Kidney (tissue), 14 donors: ENCODE results near the gene NDUFS6. TPM values are rescaled to one million over a fixed set of nuclear protein-coding genes. Genes with fewer than 3 reads are reported as not detected.

Experiments used
- DNase-seq, 5 donors: peaks; one replicate each; pipeline ENCODE4 v3.0.0-alpha.2; 2013 to 2020
- FAIRE-seq: peaks from 2 replicates; lab custom pipeline; 2012; peaks lifted over from hg19 to GRCh38; lab: Jason Lieb, UNC
- H3K27ac ChIP-seq, 2 donors: one replicate each; pipeline ENCODE4 v1.7.0; 2013; ENCODE audit warnings: low read depth in 2 of 2, low read length in 2 of 2, inconsistent platforms in 1 of 2
- H3K27me3 ChIP-seq: one replicate; pipeline ENCODE4 v1.7.1; 2013; ENCODE audit warnings: low read length, inconsistent platforms; ENCODE audit not compliant: control insufficient read depth, insufficient read depth
- H3K36me3 ChIP-seq, 3 donors: one replicate each; pipeline versions ENCODE4 v1.7.0 to v1.7.1; 2013; ENCODE audit warnings: low read length in 3 of 3, control low read depth in 1 of 3, inconsistent platforms in 1 of 3; ENCODE audit not compliant: insufficient read depth in 3 of 3, control insufficient read depth in 2 of 3
- H3K4me1 ChIP-seq, 3 donors: one replicate each; pipeline versions ENCODE4 v1.7.0 to v1.7.1; 2013; ENCODE audit warnings: low read length in 3 of 3, inconsistent platforms in 1 of 3, low read depth in 1 of 3; ENCODE audit not compliant: control insufficient read depth in 2 of 3, insufficient read depth in 2 of 3
- H3K4me3 ChIP-seq, 3 donors: one replicate each; pipeline versions ENCODE4 v1.7.0 to v1.8.1; 2013; ENCODE audit warnings: low read length in 3 of 3, control low read depth in 1 of 3, inconsistent platforms in 1 of 3
- H3K9ac ChIP-seq, 3 donors: one replicate each; pipeline versions ENCODE4 v1.7.0 to v1.7.1; 2013; ENCODE audit warnings: low read length in 3 of 3, control low read depth in 1 of 3, inconsistent platforms in 1 of 3
- H3K9me3 ChIP-seq, 3 donors: one replicate each; pipeline versions ENCODE4 v1.7.0 to v1.7.1; 2013; ENCODE audit warnings: low read length in 3 of 3, control low read depth in 1 of 3, inconsistent platforms in 1 of 3; ENCODE audit not compliant: control insufficient read depth in 2 of 3, insufficient read depth in 1 of 3
- CTCF ChIP-seq: IDR thresholded peaks from 3 replicates; pipeline ENCODE4 v1.5.1; 2012; ENCODE audit warnings: mild to moderate bottlenecking, moderate library complexity, borderline replicate concordance; ENCODE audit not compliant: insufficient read depth; ENCODE audit errors: extremely low read depth
- intact Hi-C: fragments of 100-400 bp; cut with DNase I; formaldehyde crosslinking; loops from one replicate; pipeline ENCODE4 v1.11.1; 2022
- polyA plus RNA-seq: library from polyadenylated mRNA; stranded (reverse); fragments of 350-450 nt; fragmentation: Illumina TruSeq; extraction: RNeasy Lipid Tissue Mini Kit (QIAGEN cat#74804); gene quantifications from one replicate; pipeline ENCODE4 v1.2.3, GENCODE V29; 2014; ENCODE audit warnings: low read depth, low replicate concordance; ENCODE audit not compliant: insufficient read depth
- total RNA-seq: library from RNA; stranded (reverse); fragmentation: NEBNext Ultra II Directional; extraction: Animal tissue kit (Norgen Biotek cat#: 25700); gene quantifications from one replicate; pipeline ENCODE4 v1.2.1, GENCODE V29; 2021
- donor health status: control.
- donor health status: control.
- donor health status: control.
- donor health status: control.
- donor health status: control.
- donor health status: DM: yes; HTN: yes; CAD: no.
- donor health status: Normal renal cell carcinoma (clear cell type).

The NDUFS6 gene
- total and polyA plus RNA-seq, 2 donors from 2014 or later: 31.1 to 164 TPM

GRCh38 chr5:1800472-1801221 lies 560 bp upstream of the NDUFS6 start:
- H3K4me3 ChIP-seq: peak overlapping the region; percentile 68 to 93 (median 79)
- H3K9ac ChIP-seq: peak overlapping the region; percentile 37 to 84 (median 72)
- peaks cover 16 to 36% (median 17%) of the 10 kb centered on the region in 3 donors for H3K36me3 ChIP-seq
- no peaks in the 10 kb centered on the region for H3K27me3 ChIP-seq
- intact Hi-C loops: no loop called here
- no peak for TF ChIP-seq CTCF
- peak overlapping the region; percentile 76 to 82 for H3K27ac ChIP-seq
- FAIRE-seq: no peak
- peaks cover 0 to 11% (median 6%) of the 10 kb centered on the region in 3 donors for H3K4me1 ChIP-seq
- DNase-seq: peak in 2 of 5 donors; percentile 20 to 66
- no peaks in the 10 kb centered on the region for H3K9me3 ChIP-seq

- H3K4me1 ChIP-seq: peaks cover 0 to 11% (median 6%) of the 10 kb centered on the region in 3 donors
- H3K36me3 ChIP-seq: peaks cover 14 to 42% (median 27%) of the 10 kb centered on the region in 3 donors
- FAIRE-seq: no peak
- TF ChIP-seq CTCF: no peak
- intact Hi-C loops: no loop called here
- H3K4me3 ChIP-seq: peak overlapping the region; percentile 68 to 93 (median 79)
- DNase-seq: peak in 1 of 5 donors; percentile 52
- H3K27me3 ChIP-seq: no peaks in the 10 kb centered on the region
- H3K27ac ChIP-seq: peak overlapping the region in 1 of 2 donors; percentile 60
- peak overlapping the region; percentile 53 to 84 (median 64) for H3K9ac ChIP-seq
- H3K9me3 ChIP-seq: no peaks in the 10 kb centered on the region
These were observed 724 bp downstream of the NDUFS6 start for GRCh38 chr5:1801967-1802295.

- DNase-seq (no peak), FAIRE-seq (no peak)
- TF ChIP-seq CTCF: no peak
- no peak overlapping the region for H3K4me3 ChIP-seq
- H3K9ac ChIP-seq: no peak overlapping the region
- no peaks in the 10 kb centered on the region for H3K9me3 ChIP-seq
- H3K4me1 ChIP-seq: peaks cover 0 to 13% (median 6%) of the 10 kb centered on the region in 3 donors
- H3K27me3 ChIP-seq: no peaks in the 10 kb centered on the region
- H3K27ac ChIP-seq: no peak overlapping the region
- intact Hi-C loops: no loop called here
- H3K36me3 ChIP-seq: peaks cover 11 to 38% (median 34%) of the 10 kb centered on the region in 3 donors
These were observed 2.0 kb downstream of the NDUFS6 start for GRCh38 chr5:1803192-1803591.
